Tibial nerve (tissue), 4 donors: ENCODE results near the gene CHURC1.

ENCODE experiments used
- CTCF ChIP-seq, 5 experiments: fragments of 200-600 bp in 3 of 5; fragments of 450-650 bp in 2 of 5; sonication (generic) in 3 of 5; IDR thresholded peaks; one replicate each; pipeline ENCODE4 v1.5.1; 2016 to 2019; ENCODE audit warnings: antibody characterized with exemption in 5 of 5, mild to moderate bottlenecking in 3 of 5, moderate library complexity in 2 of 5
- EP300 ChIP-seq, 2 donors: sonication (generic); formaldehyde crosslinking; IDR thresholded peaks; one replicate each; pipeline ENCODE4 v1.6.1; 2017; ENCODE audit warnings: antibody characterized with exemption in 2 of 2, mild to moderate bottlenecking in 1 of 2
- POLR2A ChIP-seq, 2 donors: fragments of 450-650 bp; IDR thresholded peaks; one replicate each; pipeline ENCODE4 v1.6.1; 2017; ENCODE audit warnings: antibody characterized with exemption in 2 of 2, mild to moderate bottlenecking in 2 of 2, moderate library complexity in 2 of 2

GRCh38 chr14:64868841-64869240, 45.4 kb upstream of the CHURC1 start:
- TF ChIP-seq CTCF (IDR thresholded peaks at IDR 0.05) (no peak), POLR2A (IDR thresholded peaks at IDR 0.05) (no peak), EP300 (IDR thresholded peaks at IDR 0.05) (no peak)
